SK-N-SH treated with all-trans-retinoic acid at 6 μM for 48 hours (cell line): ENCODE data around the gene PTGES3L.
A peak's percentile ranks its signal among the peaks of the same experiment; 100 is the strongest.

ENCODE experiments used
- ATAC-seq: fragments of 200-7000 bp; cut with Tn5 transposase; 3 replicates; pipeline ENCODE4 v1.9.1; 2020; ENCODE audit warnings: mild to moderate bottlenecking, moderate library complexity
- ARNTL ChIP-seq: fragments of 450-650 bp; formaldehyde crosslinking; IDR thresholded peaks from 2 replicates; pipeline ENCODE4 v1.5.0; 2020; ENCODE audit warnings: low read depth, mild to moderate bottlenecking, moderate library complexity, borderline replicate concordance
- BACH2 ChIP-seq: fragments of 250-450 bp; sonication (Bioruptor Pico); IDR thresholded peaks from 2 replicates; pipeline ENCODE4 v1.9.0; 2021; ENCODE audit warnings: mild to moderate bottlenecking, borderline replicate concordance
- CSDC2 ChIP-seq: fragments of 250-450 bp; sonication (Bioruptor Pico); IDR thresholded peaks from 2 replicates; pipeline ENCODE4 v1.5.0; 2020; ENCODE audit warnings: mild to moderate bottlenecking, moderate library complexity
- ESRRG ChIP-seq: fragments of 250-450 bp; sonication (Bioruptor Pico); IDR thresholded peaks from 2 replicates; pipeline ENCODE4 v1.6.1; 2021; ENCODE audit warnings: mild to moderate bottlenecking
- GLIS3 ChIP-seq: fragments of 250-450 bp; sonication (Bioruptor Pico); IDR thresholded peaks from 2 replicates; pipeline ENCODE4 v1.5.0; 2020; ENCODE audit warnings: mild to moderate bottlenecking, moderate library complexity
- ISL1 ChIP-seq: fragments of 250-450 bp; sonication (Bioruptor Pico); IDR thresholded peaks from 2 replicates; pipeline ENCODE4 v2.1.2; 2022; ENCODE audit warnings: mild to moderate bottlenecking, moderate library complexity
- OSR1 ChIP-seq: fragments of 250-450 bp; sonication (Bioruptor Pico); IDR thresholded peaks from 2 replicates; pipeline ENCODE4 v1.8.0; 2022; ENCODE audit warnings: moderate library complexity, mild to moderate bottlenecking, inconsistent platforms
- PPARA ChIP-seq: fragments of 250-450 bp; sonication (Bioruptor Pico); IDR thresholded peaks from 2 replicates; pipeline ENCODE4 v1.5.0; 2020; ENCODE audit warnings: mild to moderate bottlenecking, borderline replicate concordance
- RARB ChIP-seq: fragments of 250-450 bp; sonication (Bioruptor Pico); IDR thresholded peaks from 2 replicates; pipeline ENCODE4 v1.8.0; 2021; ENCODE audit warnings: mild to moderate bottlenecking, moderate library complexity
- SNAI2 ChIP-seq: fragments of 250-450 bp; sonication (Bioruptor Pico); IDR thresholded peaks from 2 replicates; pipeline ENCODE4 v1.5.0; 2020; ENCODE audit warnings: mild to moderate bottlenecking, moderate library complexity
- TCF4 ChIP-seq: fragments of 250-450 bp; sonication (Bioruptor Pico); IDR thresholded peaks from 2 replicates; pipeline ENCODE4 v1.8.0; 2021; ENCODE audit warnings: mild to moderate bottlenecking, moderate library complexity, borderline replicate concordance
- TOX ChIP-seq: fragments of 250-450 bp; sonication (Bioruptor Pico); IDR thresholded peaks from 2 replicates; pipeline ENCODE4 v1.8.0; 2021; ENCODE audit warnings: mild to moderate bottlenecking, moderate library complexity, borderline replicate concordance
- ZC3H10 ChIP-seq: fragments of 250-450 bp; sonication (Bioruptor Pico); IDR thresholded peaks from 2 replicates; pipeline ENCODE4 v1.5.1; 2021; ENCODE audit warnings: mild to moderate bottlenecking, moderate library complexity
- ZFP3 ChIP-seq: fragments of 250-450 bp; sonication (Bioruptor Pico); IDR thresholded peaks from 2 replicates; pipeline ENCODE4 v1.5.0; 2020; ENCODE audit warnings: mild to moderate bottlenecking, moderate library complexity
- ZFP30 ChIP-seq: fragments of 450-650 bp; formaldehyde crosslinking; IDR thresholded peaks from 2 replicates; pipeline ENCODE4 v1.5.0; 2022; ENCODE audit warnings: mild to moderate bottlenecking, moderate library complexity
- ZNF565 ChIP-seq: fragments of 450-650 bp; formaldehyde crosslinking; conservative IDR thresholded peaks from 2 replicates; pipeline ENCODE4 v1.5.0; 2020; ENCODE audit warnings: low read depth, mild to moderate bottlenecking, moderate library complexity
- ZNF70 ChIP-seq: fragments of 450-650 bp; formaldehyde crosslinking; IDR thresholded peaks from 2 replicates; pipeline ENCODE4 v1.5.0; 2020; ENCODE audit warnings: mild to moderate bottlenecking, moderate library complexity
- ZNF8 ChIP-seq: fragments of 450-650 bp; formaldehyde crosslinking; IDR thresholded peaks from 2 replicates; pipeline ENCODE4 v1.5.0; 2020; ENCODE audit warnings: mild to moderate bottlenecking, moderate library complexity
- TF ChIP-seq, protein P1 (sequence below): fragments of 250-450 bp; sonication (Bioruptor Pico); IDR thresholded peaks from 2 replicates; pipeline ENCODE4 v1.5.1; 2021; ENCODE audit warnings: mild to moderate bottlenecking, moderate library complexity
- TF ChIP-seq, protein P2 (sequence below): fragments of 250-450 bp; sonication (Bioruptor Pico); IDR thresholded peaks from 2 replicates; pipeline ENCODE4 v1.5.0; 2020; ENCODE audit warnings: mild to moderate bottlenecking, moderate library complexity
- TF ChIP-seq, protein P3 (sequence below): fragments of 250-450 bp; sonication (Bioruptor Pico); IDR thresholded peaks from 2 replicates; pipeline ENCODE4 v1.8.0; 2020; ENCODE audit warnings: mild to moderate bottlenecking, moderate library complexity, borderline replicate concordance
- TF ChIP-seq, protein P4 (sequence below): fragments of 250-450 bp; sonication (Bioruptor Pico); IDR thresholded peaks from 2 replicates; pipeline ENCODE4 v1.8.0; 2021; ENCODE audit warnings: low read depth, mild to moderate bottlenecking, moderate library complexity, borderline replicate concordance
- TF ChIP-seq, protein P5 (sequence below): fragments of 250-450 bp; sonication (Bioruptor Pico); IDR thresholded peaks from 2 replicates; pipeline ENCODE4 v1.5.1; 2020; ENCODE audit warnings: low read depth, mild to moderate bottlenecking, moderate library complexity

Gene PTGES3L

DNA sequence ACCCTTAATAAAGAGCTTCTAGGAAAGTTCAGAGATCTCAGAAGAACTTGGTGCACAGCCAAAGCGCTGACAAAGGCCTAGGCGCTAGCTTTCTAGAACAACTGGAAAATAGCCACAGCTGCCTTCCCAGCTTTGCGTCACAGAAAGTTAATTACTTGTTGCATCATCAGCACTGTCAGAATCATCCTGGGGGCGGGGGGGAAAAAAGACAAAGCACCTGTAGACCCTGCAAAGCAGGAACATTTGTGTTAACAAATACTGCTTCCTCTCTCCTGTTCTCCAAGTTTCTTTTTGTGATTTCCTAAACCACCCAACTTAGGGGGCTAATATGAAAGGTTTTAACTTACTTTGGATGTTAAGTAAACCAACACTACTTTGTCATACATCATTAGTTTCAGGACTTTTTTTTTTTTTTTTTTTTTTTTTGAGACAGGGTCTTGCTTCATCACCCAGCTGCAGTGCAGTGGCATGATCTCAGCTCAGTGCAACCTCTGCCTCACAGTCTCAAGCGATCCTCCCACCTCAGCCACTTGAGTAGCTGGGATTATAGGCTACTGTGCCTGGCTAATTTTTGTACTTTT, 10.8 kb downstream of the PTGES3L start:
- TF ChIP-seq CSDC2: no peak
- TF ChIP-seq ZFP30 (CRISPR knock-in tag): no peak
- no peak for TF ChIP-seq ISL1 (CRISPR knock-in tag)
- TF ChIP-seq BACH2 (CRISPR knock-in tag): no peak
- TF ChIP-seq OSR1: no peak
- TF ChIP-seq ZC3H10 (CRISPR knock-in tag): no peak
- TF ChIP-seq ZNF70 (CRISPR knock-in tag): no peak
- TF ChIP-seq RARB (CRISPR knock-in tag): no peak
- TF ChIP-seq SNAI2 (CRISPR knock-in tag): no peak
- TF ChIP-seq PPARA (CRISPR knock-in tag): no peak
- TF ChIP-seq, protein P1, sequence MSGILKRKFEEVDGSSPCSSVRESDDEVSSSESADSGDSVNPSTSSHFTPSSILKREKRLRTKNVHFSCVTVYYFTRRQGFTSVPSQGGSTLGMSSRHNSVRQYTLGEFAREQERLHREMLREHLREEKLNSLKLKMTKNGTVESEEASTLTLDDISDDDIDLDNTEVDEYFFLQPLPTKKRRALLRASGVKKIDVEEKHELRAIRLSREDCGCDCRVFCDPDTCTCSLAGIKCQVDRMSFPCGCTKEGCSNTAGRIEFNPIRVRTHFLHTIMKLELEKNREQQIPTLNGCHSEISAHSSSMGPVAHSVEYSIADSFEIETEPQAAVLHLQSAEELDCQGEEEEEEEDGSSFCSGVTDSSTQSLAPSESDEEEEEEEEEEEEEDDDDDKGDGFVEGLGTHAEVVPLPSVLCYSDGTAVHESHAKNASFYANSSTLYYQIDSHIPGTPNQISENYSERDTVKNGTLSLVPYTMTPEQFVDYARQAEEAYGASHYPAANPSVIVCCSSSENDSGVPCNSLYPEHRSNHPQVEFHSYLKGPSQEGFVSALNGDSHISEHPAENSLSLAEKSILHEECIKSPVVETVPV (CRISPR knock-in tag): no peak
- TF ChIP-seq ZNF8: no peak
- TF ChIP-seq, protein P2, sequence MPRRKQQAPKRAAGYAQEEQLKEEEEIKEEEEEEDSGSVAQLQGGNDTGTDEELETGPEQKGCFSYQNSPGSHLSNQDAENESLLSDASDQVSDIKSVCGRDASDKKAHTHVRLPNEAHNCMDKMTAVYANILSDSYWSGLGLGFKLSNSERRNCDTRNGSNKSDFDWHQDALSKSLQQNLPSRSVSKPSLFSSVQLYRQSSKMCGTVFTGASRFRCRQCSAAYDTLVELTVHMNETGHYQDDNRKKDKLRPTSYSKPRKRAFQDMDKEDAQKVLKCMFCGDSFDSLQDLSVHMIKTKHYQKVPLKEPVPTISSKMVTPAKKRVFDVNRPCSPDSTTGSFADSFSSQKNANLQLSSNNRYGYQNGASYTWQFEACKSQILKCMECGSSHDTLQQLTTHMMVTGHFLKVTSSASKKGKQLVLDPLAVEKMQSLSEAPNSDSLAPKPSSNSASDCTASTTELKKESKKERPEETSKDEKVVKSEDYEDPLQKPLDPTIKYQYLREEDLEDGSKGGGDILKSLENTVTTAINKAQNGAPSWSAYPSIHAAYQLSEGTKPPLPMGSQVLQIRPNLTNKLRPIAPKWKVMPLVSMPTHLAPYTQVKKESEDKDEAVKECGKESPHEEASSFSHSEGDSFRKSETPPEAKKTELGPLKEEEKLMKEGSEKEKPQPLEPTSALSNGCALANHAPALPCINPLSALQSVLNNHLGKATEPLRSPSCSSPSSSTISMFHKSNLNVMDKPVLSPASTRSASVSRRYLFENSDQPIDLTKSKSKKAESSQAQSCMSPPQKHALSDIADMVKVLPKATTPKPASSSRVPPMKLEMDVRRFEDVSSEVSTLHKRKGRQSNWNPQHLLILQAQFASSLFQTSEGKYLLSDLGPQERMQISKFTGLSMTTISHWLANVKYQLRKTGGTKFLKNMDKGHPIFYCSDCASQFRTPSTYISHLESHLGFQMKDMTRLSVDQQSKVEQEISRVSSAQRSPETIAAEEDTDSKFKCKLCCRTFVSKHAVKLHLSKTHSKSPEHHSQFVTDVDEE (CRISPR knock-in tag): no peak
- no peak for TF ChIP-seq ESRRG (CRISPR knock-in tag)
- no peak for TF ChIP-seq ARNTL (CRISPR knock-in tag)
- TF ChIP-seq ZFP3 (CRISPR knock-in tag): no peak
- TF ChIP-seq, protein P3, sequence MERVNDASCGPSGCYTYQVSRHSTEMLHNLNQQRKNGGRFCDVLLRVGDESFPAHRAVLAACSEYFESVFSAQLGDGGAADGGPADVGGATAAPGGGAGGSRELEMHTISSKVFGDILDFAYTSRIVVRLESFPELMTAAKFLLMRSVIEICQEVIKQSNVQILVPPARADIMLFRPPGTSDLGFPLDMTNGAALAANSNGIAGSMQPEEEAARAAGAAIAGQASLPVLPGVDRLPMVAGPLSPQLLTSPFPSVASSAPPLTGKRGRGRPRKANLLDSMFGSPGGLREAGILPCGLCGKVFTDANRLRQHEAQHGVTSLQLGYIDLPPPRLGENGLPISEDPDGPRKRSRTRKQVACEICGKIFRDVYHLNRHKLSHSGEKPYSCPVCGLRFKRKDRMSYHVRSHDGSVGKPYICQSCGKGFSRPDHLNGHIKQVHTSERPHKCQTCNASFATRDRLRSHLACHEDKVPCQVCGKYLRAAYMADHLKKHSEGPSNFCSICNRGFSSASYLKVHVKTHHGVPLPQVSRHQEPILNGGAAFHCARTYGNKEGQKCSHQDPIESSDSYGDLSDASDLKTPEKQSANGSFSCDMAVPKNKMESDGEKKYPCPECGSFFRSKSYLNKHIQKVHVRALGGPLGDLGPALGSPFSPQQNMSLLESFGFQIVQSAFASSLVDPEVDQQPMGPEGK (CRISPR knock-in tag): no peak
- no peak for TF ChIP-seq TOX
- no peak for TF ChIP-seq ZNF565 (CRISPR knock-in tag)
- ATAC-seq: no peak

DNA sequence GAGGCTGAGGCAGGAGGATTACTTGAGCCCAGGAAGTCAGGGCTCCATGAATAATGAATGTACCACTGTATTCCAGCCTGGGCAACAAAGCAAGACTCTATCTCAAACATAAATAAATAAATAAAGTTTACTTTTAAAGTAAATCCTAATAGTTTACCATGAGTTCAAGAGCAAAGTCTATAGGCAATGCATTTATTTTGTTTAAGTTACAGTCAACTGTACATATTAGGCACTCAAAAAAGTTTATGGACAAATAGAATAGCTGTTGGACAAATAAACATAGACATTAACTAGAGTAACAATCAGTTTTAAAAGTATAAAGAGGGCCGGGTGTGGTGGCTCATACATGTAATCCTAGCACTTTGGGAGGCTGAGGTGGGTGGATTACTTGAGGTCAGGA, 12.0 kb downstream of the PTGES3L start:
- ATAC-seq: no peak
- no peak for TF ChIP-seq GLIS3 (CRISPR knock-in tag)

DNA sequence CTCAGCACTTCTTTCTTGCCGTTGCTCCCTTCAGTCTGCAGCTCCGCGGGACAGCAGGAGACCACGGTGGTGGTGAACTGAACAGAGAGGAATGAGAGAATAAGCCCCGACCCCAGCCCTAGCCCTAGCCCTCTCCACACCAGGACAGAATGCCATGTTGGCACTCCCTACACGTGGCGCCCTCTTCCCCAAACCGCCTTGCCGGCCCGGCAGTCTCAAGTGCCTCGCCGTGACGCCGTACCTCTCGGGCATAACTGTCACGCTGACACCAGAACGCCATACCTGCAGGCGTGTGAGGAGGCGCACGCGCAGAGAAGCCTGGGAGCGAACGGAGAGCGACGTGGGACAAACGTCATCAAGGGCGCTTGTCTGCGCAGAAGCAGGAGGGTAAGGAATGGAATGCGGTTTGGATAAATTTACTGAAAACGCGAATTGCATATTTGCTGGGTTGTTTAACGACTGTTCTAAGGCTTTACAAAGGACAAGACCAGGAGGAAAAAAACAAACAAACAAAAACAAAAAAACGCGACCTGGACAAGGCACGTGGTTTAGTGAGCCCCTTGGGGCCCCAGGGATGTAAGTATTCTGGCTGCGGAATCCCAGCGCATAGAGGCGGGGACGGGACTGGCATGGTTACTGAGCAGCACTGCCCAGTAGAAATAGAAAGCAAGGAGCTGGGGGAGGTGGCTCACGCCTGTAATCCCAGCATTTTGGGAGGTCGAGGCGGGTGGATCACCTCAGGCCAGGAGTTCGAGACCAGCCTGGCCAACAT, 15.5 kb downstream of the PTGES3L start, which contains the start of gene AARSD1:
AARSD1 (minus strand) TSS at position 294 of the 772 bp plus-strand sequence; CDS start at position 280, 14 bp downstream.
- ATAC-seq: peak; percentile 96
- TF ChIP-seq ESRRG (CRISPR knock-in tag): no peak
- no peak for TF ChIP-seq PPARA (CRISPR knock-in tag)
- no peak for TF ChIP-seq ZC3H10 (CRISPR knock-in tag)
- no peak for TF ChIP-seq ARNTL (CRISPR knock-in tag)
- no peak for TF ChIP-seq TCF4 (CRISPR knock-in tag)
- no peak for TF ChIP-seq SNAI2 (CRISPR knock-in tag)
- no peak for TF ChIP-seq ZNF8
- no peak for TF ChIP-seq ZFP3 (CRISPR knock-in tag)
- TF ChIP-seq ZNF565 (CRISPR knock-in tag): no peak
- no peak for TF ChIP-seq OSR1
- TF ChIP-seq ZFP30 (CRISPR knock-in tag): no peak
- TF ChIP-seq ZNF70 (CRISPR knock-in tag): no peak
- TF ChIP-seq, protein P2 (CRISPR knock-in tag): no peak; the same call in 1 of the 2 replicates
- TF ChIP-seq, protein P4, sequence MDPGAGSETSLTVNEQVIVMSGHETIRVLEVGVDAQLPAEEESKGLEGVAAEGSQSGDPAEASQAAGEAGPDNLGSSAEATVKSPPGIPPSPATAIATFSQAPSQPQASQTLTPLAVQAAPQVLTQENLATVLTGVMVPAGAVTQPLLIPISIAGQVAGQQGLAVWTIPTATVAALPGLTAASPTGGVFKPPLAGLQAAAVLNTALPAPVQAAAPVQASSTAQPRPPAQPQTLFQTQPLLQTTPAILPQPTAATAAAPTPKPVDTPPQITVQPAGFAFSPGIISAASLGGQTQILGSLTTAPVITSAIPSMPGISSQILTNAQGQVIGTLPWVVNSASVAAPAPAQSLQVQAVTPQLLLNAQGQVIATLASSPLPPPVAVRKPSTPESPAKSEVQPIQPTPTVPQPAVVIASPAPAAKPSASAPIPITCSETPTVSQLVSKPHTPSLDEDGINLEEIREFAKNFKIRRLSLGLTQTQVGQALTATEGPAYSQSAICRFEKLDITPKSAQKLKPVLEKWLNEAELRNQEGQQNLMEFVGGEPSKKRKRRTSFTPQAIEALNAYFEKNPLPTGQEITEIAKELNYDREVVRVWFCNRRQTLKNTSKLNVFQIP (CRISPR knock-in tag): no peak
- TF ChIP-seq, protein P5, sequence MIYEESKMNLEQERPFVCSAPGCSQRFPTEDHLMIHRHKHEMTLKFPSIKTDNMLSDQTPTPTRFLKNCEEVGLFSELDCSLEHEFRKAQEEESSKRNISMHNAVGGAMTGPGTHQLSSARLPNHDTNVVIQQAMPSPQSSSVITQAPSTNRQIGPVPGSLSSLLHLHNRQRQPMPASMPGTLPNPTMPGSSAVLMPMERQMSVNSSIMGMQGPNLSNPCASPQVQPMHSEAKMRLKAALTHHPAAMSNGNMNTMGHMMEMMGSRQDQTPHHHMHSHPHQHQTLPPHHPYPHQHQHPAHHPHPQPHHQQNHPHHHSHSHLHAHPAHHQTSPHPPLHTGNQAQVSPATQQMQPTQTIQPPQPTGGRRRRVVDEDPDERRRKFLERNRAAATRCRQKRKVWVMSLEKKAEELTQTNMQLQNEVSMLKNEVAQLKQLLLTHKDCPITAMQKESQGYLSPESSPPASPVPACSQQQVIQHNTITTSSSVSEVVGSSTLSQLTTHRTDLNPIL (CRISPR knock-in tag): no peak
- no peak for TF ChIP-seq GLIS3 (CRISPR knock-in tag)
- TF ChIP-seq ISL1 (CRISPR knock-in tag): no peak
